Activated T-cell treated with anti-CD3 and anti-CD28 coated beads, Interleukin-2, amount 50 U/mL, for 24 hours (primary cell): Measurements from ENCODE around the gene CTDSPL.

Experiments
- DNase-seq: peaks from one replicate; pipeline ENCODE4 v3.0.0-alpha.2; 2020
- H3K27ac Mint-ChIP-seq: 2 replicates; pipeline ENCODE4 v1.8.0; 2020; ENCODE audit warnings: mild to moderate bottlenecking, mixed read lengths
- H3K27me3 Mint-ChIP-seq: 2 replicates; pipeline ENCODE4 v1.8.0; 2020; ENCODE audit warnings: mixed read lengths
- H3K36me3 Mint-ChIP-seq: 2 replicates; pipeline ENCODE4 v1.8.0; 2020; ENCODE audit warnings: low read depth, mixed read lengths
- H3K4me1 Mint-ChIP-seq: 2 replicates; pipeline ENCODE4 v1.8.0; 2020; ENCODE audit warnings: low read depth, mixed read lengths
- H3K4me3 Mint-ChIP-seq: 2 replicates; pipeline ENCODE4 v1.8.0; 2020; ENCODE audit warnings: mild to moderate bottlenecking, moderate library complexity, mixed read lengths
- H3K9me3 Mint-ChIP-seq: 2 replicates; pipeline ENCODE4 v1.8.0; 2020; ENCODE audit warnings: mixed read lengths

CTDSPL gene

GRCh38 chr3:37906734-37907282, 45.1 kb downstream of the CTDSPL start:
- H3K9me3 Mint-ChIP-seq = no peaks in the 10 kb centered on the region

GRCh38 chr3:37907371-37907770, 45.7 kb downstream of the CTDSPL start:
- H3K36me3 Mint-ChIP-seq = no peaks in the 10 kb centered on the region
- DNase-seq = no peak
- no peak overlapping the region for H3K27ac Mint-ChIP-seq
- H3K27me3 Mint-ChIP-seq = no peaks in the 10 kb centered on the region
- no peaks in the 10 kb centered on the region for H3K9me3 Mint-ChIP-seq
- H3K4me1 Mint-ChIP-seq = peaks cover 33% of the 10 kb centered on the region
- no peak overlapping the region for H3K4me3 Mint-ChIP-seq

More at GRCh38 chr3:37906734-37907282, 45.1 kb downstream of the CTDSPL start:
- no peak overlapping the region for H3K4me3 Mint-ChIP-seq
- H3K4me1 Mint-ChIP-seq = peaks cover 33% of the 10 kb centered on the region
- no peaks in the 10 kb centered on the region for H3K27me3 Mint-ChIP-seq
- no peak overlapping the region for H3K27ac Mint-ChIP-seq
- H3K36me3 Mint-ChIP-seq = no peaks in the 10 kb centered on the region
- no peak for DNase-seq

- DNase-seq = no peak
- H3K36me3 Mint-ChIP-seq = no peaks in the 10 kb centered on the region
- H3K4me1 Mint-ChIP-seq = peaks cover 28% of the 10 kb centered on the region
- H3K4me3 Mint-ChIP-seq = no peak overlapping the region
- H3K9me3 Mint-ChIP-seq = no peaks in the 10 kb centered on the region
- H3K27me3 Mint-ChIP-seq = no peaks in the 10 kb centered on the region
- no peak overlapping the region for H3K27ac Mint-ChIP-seq
Observed at GRCh38 chr3:37907906-37908305, 46.2 kb downstream of the CTDSPL start.

GRCh38 chr3:37909067-37909911, 47.6 kb downstream of the CTDSPL start:
- Mint-ChIP-seq H3K9me3 (no peaks in the 10 kb centered on the region), H3K27ac (no peak overlapping the region), H3K36me3 (no peaks in the 10 kb centered on the region), H3K27me3 (no peaks in the 10 kb centered on the region), H3K4me3 (no peak overlapping the region), H3K4me1 (peaks cover 28% of the 10 kb centered on the region)
- DNase-seq = no peak

- Mint-ChIP-seq H3K27me3 (no peaks in the 10 kb centered on the region), H3K36me3 (no peaks in the 10 kb centered on the region), H3K9me3 (no peaks in the 10 kb centered on the region), H3K27ac (no peak overlapping the region), H3K4me1 (peaks cover 27% of the 10 kb centered on the region), H3K4me3 (no peak overlapping the region)
- no peak for DNase-seq
Observed at GRCh38 chr3:37910671-37911400, 49.2 kb downstream of the CTDSPL start.

GRCh38 chr3:37912052-37912733, 50.5 kb downstream of the CTDSPL start:
- no peak overlapping the region for H3K27ac Mint-ChIP-seq
- no peaks in the 10 kb centered on the region for H3K27me3 Mint-ChIP-seq
- no peak overlapping the region for H3K4me3 Mint-ChIP-seq
- H3K9me3 Mint-ChIP-seq = no peaks in the 10 kb centered on the region
- no peaks in the 10 kb centered on the region for H3K36me3 Mint-ChIP-seq
- peaks cover 15% of the 10 kb centered on the region for H3K4me1 Mint-ChIP-seq
- DNase-seq = no peak

GRCh38 chr3:37913522-37913921, 51.8 kb downstream of the CTDSPL start:
- Mint-ChIP-seq H3K36me3 (no peaks in the 10 kb centered on the region), H3K4me3 (no peak overlapping the region), H3K4me1 (peaks cover 1% of the 10 kb centered on the region), H3K27me3 (no peaks in the 10 kb centered on the region), H3K9me3 (no peaks in the 10 kb centered on the region), H3K27ac (no peak overlapping the region)
- DNase-seq = no peak

- no peaks in the 10 kb centered on the region for H3K36me3 Mint-ChIP-seq
- H3K4me1 Mint-ChIP-seq = no peaks in the 10 kb centered on the region
- H3K9me3 Mint-ChIP-seq = no peaks in the 10 kb centered on the region
- no peak overlapping the region for H3K4me3 Mint-ChIP-seq
- no peak for DNase-seq
- no peak overlapping the region for H3K27ac Mint-ChIP-seq
- H3K27me3 Mint-ChIP-seq = no peaks in the 10 kb centered on the region
Observed at GRCh38 chr3:37916685-37917084, 55.0 kb downstream of the CTDSPL start.

GRCh38 chr3:37918627-37919026, 56.9 kb downstream of the CTDSPL start:
- no peaks in the 10 kb centered on the region for H3K4me1 Mint-ChIP-seq
- no peaks in the 10 kb centered on the region for H3K9me3 Mint-ChIP-seq
- H3K4me3 Mint-ChIP-seq = no peak overlapping the region
- no peaks in the 10 kb centered on the region for H3K27me3 Mint-ChIP-seq
- H3K36me3 Mint-ChIP-seq = no peaks in the 10 kb centered on the region
- no peak for DNase-seq
- no peak overlapping the region for H3K27ac Mint-ChIP-seq

- Mint-ChIP-seq H3K9me3 (no peaks in the 10 kb centered on the region), H3K4me1 (no peaks in the 10 kb centered on the region), H3K4me3 (no peak overlapping the region), H3K27me3 (no peaks in the 10 kb centered on the region), H3K27ac (no peak overlapping the region), H3K36me3 (no peaks in the 10 kb centered on the region)
- no peak for DNase-seq
Observed at GRCh38 chr3:37920156-37920699, 58.5 kb downstream of the CTDSPL start.

GRCh38 chr3:37921025-37921424, 59.3 kb downstream of the CTDSPL start:
- no peak overlapping the region for H3K4me3 Mint-ChIP-seq
- no peaks in the 10 kb centered on the region for H3K9me3 Mint-ChIP-seq
- H3K27me3 Mint-ChIP-seq = no peaks in the 10 kb centered on the region
- DNase-seq = no peak
- no peak overlapping the region for H3K27ac Mint-ChIP-seq
- H3K4me1 Mint-ChIP-seq = no peaks in the 10 kb centered on the region
- no peaks in the 10 kb centered on the region for H3K36me3 Mint-ChIP-seq

- Mint-ChIP-seq H3K4me3 (no peak overlapping the region), H3K27ac (no peak overlapping the region), H3K27me3 (no peaks in the 10 kb centered on the region), H3K9me3 (no peaks in the 10 kb centered on the region), H3K36me3 (no peaks in the 10 kb centered on the region), H3K4me1 (no peaks in the 10 kb centered on the region)
- no peak for DNase-seq
Observed at GRCh38 chr3:37922721-37923568, 61.3 kb downstream of the CTDSPL start.

- Mint-ChIP-seq H3K4me3 (no peak overlapping the region), H3K27me3 (no peaks in the 10 kb centered on the region), H3K9me3 (no peaks in the 10 kb centered on the region), H3K4me1 (no peaks in the 10 kb centered on the region), H3K36me3 (no peaks in the 10 kb centered on the region), H3K27ac (no peak overlapping the region)
- DNase-seq = no peak
Observed at GRCh38 chr3:37923569-37924040, 61.9 kb downstream of the CTDSPL start.
